T47D (cell line): Measurements from ENCODE around the gene ANO3.

Source experiments
- DNase-seq, 2 experiments: peaks; one replicate each; pipeline versions ENCODE4 v3.0.0 to v3.0.0-alpha.2; 2011 to 2012; ENCODE audit warnings: low read depth in 1 of 2, low spot score in 1 of 2
- JUND ChIP-seq: IDR thresholded peaks from 2 replicates; pipeline ENCODE4 v1.6.1; 2012; ENCODE audit warnings: low read depth
- in situ Hi-C: cut with HindIII; loops from 2 replicates; pipeline ENCODE4 v1.10.0; 2016; ENCODE audit warnings: low sequenced_read_pairs, low pct_unique_long_range_greater_than_20kb

ANO3 gene

GRCh38 chr11:26703411-26704191 lies 371.7 kb downstream of the ANO3 start:
- no peak for DNase-seq
- TF ChIP-seq JUND: no peak
- in situ Hi-C loops: no loop called here

DNA sequence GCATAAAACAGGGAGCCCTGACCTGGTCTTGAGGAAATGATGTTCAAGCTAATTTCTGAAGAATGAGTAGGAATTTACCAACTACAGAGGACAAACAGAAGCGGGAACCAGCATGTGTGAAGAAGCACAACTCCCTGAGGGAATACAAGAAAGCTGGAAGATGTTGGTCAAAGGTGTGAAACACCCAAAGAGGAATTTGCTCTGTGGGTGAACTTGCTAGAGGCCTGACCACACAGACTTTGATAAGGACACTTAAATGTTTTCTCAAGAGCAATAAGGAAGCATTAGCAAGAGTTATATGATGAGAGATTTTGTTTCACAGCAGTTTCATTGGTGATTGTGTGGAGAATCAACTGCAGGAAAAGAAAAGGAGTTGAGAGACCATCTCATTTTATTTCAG lies 372.3 kb downstream of the ANO3 start:
- no peak for TF ChIP-seq JUND
- DNase-seq: peak in 1 of 2 experiments; percentile 7
- in situ Hi-C loops: no loop called here

DNA sequence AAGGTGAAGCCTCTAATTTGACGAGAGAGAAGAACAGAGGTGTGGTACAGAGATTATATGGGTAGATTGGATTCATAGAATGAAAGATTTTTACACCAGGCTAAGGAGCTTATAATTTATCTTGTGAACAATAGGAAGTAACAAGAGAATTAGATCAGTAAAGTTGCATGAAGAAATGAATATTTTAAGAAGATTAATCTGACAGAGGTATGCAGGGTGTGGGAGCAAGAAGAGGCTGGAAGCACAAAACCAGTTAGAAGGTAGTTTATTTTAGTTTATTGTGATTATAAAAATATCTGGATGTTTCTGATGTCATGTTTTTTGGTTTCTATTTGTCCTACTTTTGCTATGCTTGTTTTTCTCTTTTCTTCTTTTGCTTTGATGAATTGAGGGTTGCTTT lies 374.3 kb downstream of the ANO3 start:
- in situ Hi-C loops: no loop called here
- TF ChIP-seq JUND: no peak
- no peak for DNase-seq

- in situ Hi-C loops: no loop called here
- no peak for DNase-seq
- no peak for TF ChIP-seq JUND
Observed at GRCh38 chr11:26708736-26709456, 377.0 kb downstream of the ANO3 start.

GRCh38 chr11:26710489-26710888 lies 378.6 kb downstream of the ANO3 start:
- no peak for DNase-seq
- no peak for TF ChIP-seq JUND
- in situ Hi-C loops: no loop called here

- TF ChIP-seq JUND: no peak
- DNase-seq: no peak
- in situ Hi-C loops: no loop called here
Observed at GRCh38 chr11:26712497-26712896, 380.6 kb downstream of the ANO3 start.
